DOHH2 (cell line): ENCODE measurements around the gene LEKR1.

Experiments
- EZH2phosphoT487 ChIP-seq: fragments of 200-600 bp; sonication (generic); IDR thresholded peaks from 2 replicates; pipeline ENCODE4 v1.6.1; 2017; ENCODE audit warnings: borderline replicate concordance, mild to moderate bottlenecking, antibody characterized with exemption, low read length, moderate library complexity, mixed read lengths
- TF ChIP-seq, protein P1 (sequence below): fragments of 200-600 bp; sonication (generic); IDR thresholded peaks from one replicate; pipeline ENCODE4 v1.5.1; 2014; ENCODE audit warnings: antibody characterized with exemption, mild to moderate bottlenecking, low read depth, low read length; ENCODE audit not compliant: poor library complexity, severe bottlenecking

DNA sequence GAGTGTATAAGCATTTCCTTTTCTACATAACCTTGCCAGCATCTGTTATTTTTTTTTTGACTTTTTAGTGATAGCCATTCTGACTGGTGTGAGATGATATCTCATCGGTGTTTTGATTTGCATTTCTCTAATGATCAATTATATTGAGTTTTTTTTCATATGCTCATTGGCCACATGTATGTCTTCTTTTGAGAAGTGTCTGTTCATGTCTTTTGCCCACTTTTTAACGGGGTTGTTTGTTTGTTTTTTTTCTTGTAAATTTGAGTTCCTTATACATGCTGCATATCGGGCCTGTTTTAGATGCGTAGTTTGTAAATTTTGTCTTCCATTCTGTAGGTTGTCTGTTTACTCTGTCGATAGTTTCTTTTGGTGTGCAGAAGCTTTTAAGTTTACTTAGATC, 89.2 kb downstream of the LEKR1 start:
- TF ChIP-seq, protein P1, sequence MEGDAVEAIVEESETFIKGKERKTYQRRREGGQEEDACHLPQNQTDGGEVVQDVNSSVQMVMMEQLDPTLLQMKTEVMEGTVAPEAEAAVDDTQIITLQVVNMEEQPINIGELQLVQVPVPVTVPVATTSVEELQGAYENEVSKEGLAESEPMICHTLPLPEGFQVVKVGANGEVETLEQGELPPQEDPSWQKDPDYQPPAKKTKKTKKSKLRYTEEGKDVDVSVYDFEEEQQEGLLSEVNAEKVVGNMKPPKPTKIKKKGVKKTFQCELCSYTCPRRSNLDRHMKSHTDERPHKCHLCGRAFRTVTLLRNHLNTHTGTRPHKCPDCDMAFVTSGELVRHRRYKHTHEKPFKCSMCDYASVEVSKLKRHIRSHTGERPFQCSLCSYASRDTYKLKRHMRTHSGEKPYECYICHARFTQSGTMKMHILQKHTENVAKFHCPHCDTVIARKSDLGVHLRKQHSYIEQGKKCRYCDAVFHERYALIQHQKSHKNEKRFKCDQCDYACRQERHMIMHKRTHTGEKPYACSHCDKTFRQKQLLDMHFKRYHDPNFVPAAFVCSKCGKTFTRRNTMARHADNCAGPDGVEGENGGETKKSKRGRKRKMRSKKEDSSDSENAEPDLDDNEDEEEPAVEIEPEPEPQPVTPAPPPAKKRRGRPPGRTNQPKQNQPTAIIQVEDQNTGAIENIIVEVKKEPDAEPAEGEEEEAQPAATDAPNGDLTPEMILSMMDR, result no peak
- no peak for TF ChIP-seq EZH2phosphoT487
